ENCODE data around the gene RBM15.

DNA sequence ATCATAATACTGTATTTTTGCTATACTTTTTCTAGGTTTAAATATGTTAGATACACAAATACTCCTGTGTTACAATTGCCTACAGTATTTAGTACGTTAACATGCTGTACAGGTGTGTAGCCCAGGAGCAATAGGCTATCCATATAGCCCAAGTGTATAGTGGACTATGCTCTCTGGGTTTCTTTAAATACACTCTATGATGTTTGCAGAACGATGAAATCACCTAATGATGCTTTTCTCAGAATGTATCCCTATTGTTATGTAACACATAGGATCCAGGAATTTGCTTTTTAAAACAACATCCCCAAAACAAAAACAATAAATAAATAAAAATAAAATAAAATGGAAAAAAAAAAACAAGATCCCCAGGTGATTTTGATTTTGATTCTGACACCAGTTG, 18.1 kb upstream of the RBM15 start:
- TF ChIP-seq CTCF (conservative IDR thresholded peaks at IDR 0.05 in 1 of 2, IDR thresholded peaks at IDR 0.05 in 1 of 2; ENCODE audit: low read depth in 1 of 2, low read length in 2 of 2) (no peak), EZH2 (IDR thresholded peaks at IDR 0.05; ENCODE audit: low read length, missing control alignments) (no peak)

All from fibroblast of lung (primary cell).